DOHH2 (cell line): Measurements from ENCODE around the gene CDK14.

Experiments used
- H3F3A ChIP-seq: fragments of 200-600 bp; sonication (generic), shearing (Covaris generic); 2 replicates; pipeline ENCODE4 v1.6.0; 2016; ENCODE audit warnings: antibody characterized with exemption, mild to moderate bottlenecking; ENCODE audit not compliant: control insufficient read depth, insufficient read depth
- H3K27ac ChIP-seq: fragments of 200-600 bp; sonication (generic); 2 replicates; pipeline ENCODE4 v1.5.1; 2014; ENCODE audit warnings: low read depth, mild to moderate bottlenecking, low read length, moderate library complexity
- H3K27me3 ChIP-seq: fragments of 200-600 bp; sonication (generic); 2 replicates; pipeline ENCODE4 v1.6.1; 2014; ENCODE audit warnings: mild to moderate bottlenecking, low read length, mixed read lengths; ENCODE audit not compliant: control insufficient read depth
- H3K36me3 ChIP-seq: fragments of 200-600 bp; sonication (generic); 2 replicates; pipeline ENCODE4 v1.6.1; 2014; ENCODE audit warnings: mild to moderate bottlenecking, low read length, moderate library complexity, mixed read lengths; ENCODE audit not compliant: control insufficient read depth
- H3K4me1 ChIP-seq: fragments of 200-600 bp; sonication (generic); 2 replicates; pipeline ENCODE4 v1.6.1; 2014; ENCODE audit warnings: mild to moderate bottlenecking, low read length, mixed read lengths; ENCODE audit not compliant: control insufficient read depth
- H3K4me2 ChIP-seq: fragments of 200-600 bp; sonication (generic); 2 replicates; pipeline ENCODE4 v1.6.0; 2014; ENCODE audit warnings: mild to moderate bottlenecking, low read length, moderate library complexity
- H3K4me3 ChIP-seq: fragments of 200-600 bp; sonication (generic); 2 replicates; pipeline ENCODE4 v1.5.1; 2014; ENCODE audit warnings: mild to moderate bottlenecking, low read length, mixed read lengths
- H3K79me2 ChIP-seq: fragments of 200-600 bp; sonication (generic); 2 replicates; pipeline ENCODE4 v1.6.1; 2014; ENCODE audit warnings: mild to moderate bottlenecking, low read length, mixed read lengths; ENCODE audit not compliant: control insufficient read depth
- H3K9me2 ChIP-seq: fragments of 200-600 bp; sonication (generic); replicated peaks from 2 replicates; pipeline ENCODE4 v1.6.1; 2014; ENCODE audit warnings: mild to moderate bottlenecking, low read length, mixed read lengths; ENCODE audit not compliant: control insufficient read depth
- H3K9me3 ChIP-seq: fragments of 200-600 bp; sonication (generic); 2 replicates; pipeline ENCODE4 v1.6.1; 2014; ENCODE audit warnings: antibody characterized with exemption, low read length, mixed read lengths; ENCODE audit not compliant: control insufficient read depth, insufficient read depth
- H4K20me1 ChIP-seq: fragments of 200-600 bp; sonication (generic); 2 replicates; pipeline ENCODE4 v1.6.0; 2014; ENCODE audit warnings: low read depth, mild to moderate bottlenecking, antibody characterized with exemption, low read length, moderate library complexity; ENCODE audit not compliant: control insufficient read depth, insufficient read depth
- CTCF ChIP-seq: fragments of 200-600 bp; sonication (generic); IDR thresholded peaks from one replicate; pipeline ENCODE4 v1.5.1; 2014; ENCODE audit warnings: antibody characterized with exemption, mild to moderate bottlenecking, low read depth, low read length; ENCODE audit not compliant: poor library complexity, severe bottlenecking
- EZH2phosphoT487 ChIP-seq: fragments of 200-600 bp; sonication (generic); IDR thresholded peaks from 2 replicates; pipeline ENCODE4 v1.6.1; 2017; ENCODE audit warnings: borderline replicate concordance, mild to moderate bottlenecking, antibody characterized with exemption, low read length, moderate library complexity, mixed read lengths

The CDK14 gene

GRCh38 chr7:91135300-91135699, 539.2 kb downstream of the CDK14 start:
- H3K27me3 ChIP-seq, result no peaks in the 10 kb centered on the region
- H3K36me3 ChIP-seq, result peaks cover 9% of the 10 kb centered on the region
- peaks cover 17% of the 10 kb centered on the region for H3K4me1 ChIP-seq
- no peaks in the 10 kb centered on the region for H3K9me3 ChIP-seq
- H3K79me2 ChIP-seq, result no peaks in the 10 kb centered on the region
- no peak overlapping the region for H3K27ac ChIP-seq
- no peak for TF ChIP-seq CTCF
- TF ChIP-seq EZH2phosphoT487, result no peak
- H3K9me2 ChIP-seq, result no peaks in the 10 kb centered on the region
- H3K4me3 ChIP-seq, result no peak overlapping the region
- H3K4me2 ChIP-seq, result no peak overlapping the region
- no peaks in the 10 kb centered on the region for H4K20me1 ChIP-seq
- peaks cover 2% of the 10 kb centered on the region; the same call in 1 of the 2 replicates for H3F3A ChIP-seq

DNA sequence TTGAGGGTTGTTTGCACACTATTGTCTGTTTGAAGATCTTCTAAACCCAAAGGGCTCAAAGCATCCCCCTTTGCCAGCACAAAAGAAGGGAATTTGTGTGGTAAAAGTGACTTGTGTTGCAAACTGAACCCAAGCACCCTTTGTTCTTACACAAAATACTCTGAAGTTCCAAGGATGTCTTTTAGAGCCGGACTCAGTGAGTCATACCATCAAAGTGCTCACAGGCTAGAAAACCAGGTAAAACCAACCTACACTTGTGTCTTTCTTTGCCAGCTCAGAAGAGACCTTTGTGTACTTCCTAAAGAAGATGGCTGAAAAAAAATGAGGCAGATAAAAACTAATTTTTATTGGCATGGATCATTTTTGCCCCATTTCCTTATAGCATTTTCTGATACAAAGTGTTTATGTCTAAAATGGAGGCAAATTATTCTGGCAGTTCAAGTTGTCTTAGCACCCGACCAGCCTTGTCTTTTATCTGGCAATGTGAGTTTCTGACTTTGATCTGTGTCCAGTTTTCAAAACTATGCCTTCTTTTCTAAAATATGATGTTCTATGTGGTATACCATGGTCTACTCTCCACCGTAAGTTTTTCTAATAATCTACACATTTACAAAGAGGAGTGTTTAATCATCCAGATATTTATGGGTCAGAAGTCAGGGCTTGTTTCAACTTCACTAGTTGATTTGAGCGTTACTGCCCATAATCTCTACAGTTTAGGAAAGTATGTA, 539.7 kb downstream of the CDK14 start:
- Histone ChIP-seq H3K4me3 (no peak overlapping the region), H3K27ac (no peak overlapping the region), H3K9me2 (no peaks in the 10 kb centered on the region), H3K9me3 (no peaks in the 10 kb centered on the region), H3F3A (peaks cover 2% of the 10 kb centered on the region; the same call in 1 of the 2 replicates), H3K4me1 (peaks cover 23% of the 10 kb centered on the region), H3K4me2 (no peak overlapping the region), H3K79me2 (no peaks in the 10 kb centered on the region), H4K20me1 (no peaks in the 10 kb centered on the region), H3K36me3 (peaks cover 6% of the 10 kb centered on the region), H3K27me3 (no peaks in the 10 kb centered on the region)
- TF ChIP-seq CTCF (no peak), EZH2phosphoT487 (no peak)

DNA sequence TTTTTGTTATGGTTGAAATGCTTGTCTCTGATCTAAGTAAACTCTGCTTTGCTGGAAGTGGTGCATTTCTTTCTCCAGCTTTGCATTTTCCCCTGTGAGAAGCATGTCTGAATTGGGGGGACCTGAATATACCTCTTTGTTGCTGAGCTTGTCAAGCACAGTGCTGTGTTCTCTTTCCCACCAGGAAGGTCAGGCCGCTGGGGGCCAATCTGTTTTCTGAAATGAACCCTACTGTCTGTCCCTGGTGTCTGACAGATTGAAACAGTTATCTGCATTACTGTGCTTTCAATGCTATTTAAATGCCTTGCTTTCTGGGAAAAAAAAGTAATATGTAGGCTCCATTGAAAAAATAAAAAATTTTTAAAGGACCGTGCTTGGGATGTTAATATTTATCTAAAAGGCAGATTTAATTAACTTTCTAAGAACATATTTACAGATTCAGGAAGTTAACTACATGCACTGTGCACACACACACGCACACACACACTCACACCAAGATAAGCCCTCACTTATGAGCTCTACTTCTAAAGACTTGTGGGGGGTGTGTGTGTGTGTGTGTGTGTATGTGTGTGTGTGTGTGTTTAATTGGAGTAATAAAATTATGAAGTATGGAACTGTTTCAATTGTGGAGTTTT, 541.1 kb downstream of the CDK14 start:
- Histone ChIP-seq H3K36me3 (no peaks in the 10 kb centered on the region), H3K27me3 (no peaks in the 10 kb centered on the region), H3K4me3 (no peak overlapping the region), H3K4me2 (no peak overlapping the region), H3K27ac (no peak overlapping the region), H4K20me1 (no peaks in the 10 kb centered on the region), H3K9me3 (no peaks in the 10 kb centered on the region), H3K79me2 (no peaks in the 10 kb centered on the region), H3K9me2 (no peaks in the 10 kb centered on the region), H3K4me1 (peaks cover 28% of the 10 kb centered on the region), H3F3A (peaks cover 2% of the 10 kb centered on the region; the same call in 1 of the 2 replicates)
- TF ChIP-seq CTCF, result no peak
- TF ChIP-seq EZH2phosphoT487, result no peak
